HepG2 (cell line): ENCODE results near the gene ANKRD27.

Source experiments
- DBP ChIP-seq: sonication (generic); formaldehyde crosslinking; IDR thresholded peaks from 2 replicates; pipeline ENCODE4 v1.4.0; 2020; ENCODE audit warnings: missing genetic modification reagents; ENCODE audit errors: not compliant biosample characterization
- ERF ChIP-seq: IDR thresholded peaks from 2 replicates; pipeline ENCODE4 v1.6.1; 2018; ENCODE audit warnings: missing biosample characterization, missing genetic modification reagents
- HINFP ChIP-seq: sonication (generic); formaldehyde crosslinking; IDR thresholded peaks from 2 replicates; pipeline ENCODE4 v1.4.0; 2020; ENCODE audit warnings: low read depth, mild to moderate bottlenecking, missing genetic modification reagents
- SRSF9 ChIP-seq: fragments of 200-400 bp; formaldehyde crosslinking; IDR thresholded peaks from 2 replicates; pipeline ENCODE4 v1.6.1; 2018; ENCODE audit warnings: borderline replicate concordance, mild to moderate bottlenecking, low read depth, low read length; ENCODE audit not compliant: insufficient read depth, poor library complexity, severe bottlenecking
- TFE3 ChIP-seq: IDR thresholded peaks from 2 replicates; pipeline ENCODE4 v1.6.1; 2016
- ZFP36 ChIP-seq: fragments of 150-350 bp; IDR thresholded peaks from 2 replicates; pipeline ENCODE4 v1.6.1; 2018; ENCODE audit warnings: borderline replicate concordance, low read length, low read depth; ENCODE audit not compliant: partially characterized antibody
- ZNF543 ChIP-seq: sonication (generic); formaldehyde crosslinking; IDR thresholded peaks from 2 replicates; pipeline ENCODE4 v1.4.0; 2020; ENCODE audit warnings: mild to moderate bottlenecking, missing genetic modification reagents
- ZNF773 ChIP-seq: sonication (generic); formaldehyde crosslinking; IDR thresholded peaks from 2 replicates; pipeline ENCODE4 v1.4.0; 2020; ENCODE audit warnings: missing genetic modification reagents, borderline replicate concordance

GRCh38 chr19:32558607-32559228 is 116.3 kb downstream of the ANKRD27 start:
- TF ChIP-seq DBP (CRISPR knock-in tag): no peak
- TF ChIP-seq ZNF543 (CRISPR knock-in tag): no peak
- no peak for TF ChIP-seq HINFP (CRISPR knock-in tag)
- TF ChIP-seq ZFP36: no peak
- no peak for TF ChIP-seq ERF (CRISPR knock-in tag)
- TF ChIP-seq SRSF9: no peak
- no peak for TF ChIP-seq TFE3 (CRISPR knock-in tag)
- no peak for TF ChIP-seq ZNF773 (CRISPR knock-in tag)
